MM.1S (cell line): ENCODE data around the gene WNT10A.

Source experiments
- DNase-seq: peaks from one replicate; pipeline ENCODE4 v3.0.0-alpha.2; 2015
- H2AFZ ChIP-seq: fragments of 300-600 bp; sonication (generic); 2 replicates; pipeline ENCODE4 v1.6.0; 2016; ENCODE audit warnings: antibody characterized with exemption, low read length
- H3F3A ChIP-seq: fragments of 300-600 bp; sonication (generic); 2 replicates; pipeline ENCODE4 v1.6.1; 2016; ENCODE audit warnings: mild to moderate bottlenecking, antibody characterized with exemption, low read length, moderate library complexity, mixed read lengths; ENCODE audit not compliant: insufficient read depth
- H3K27ac ChIP-seq: fragments of 300-600 bp; sonication (generic); 2 replicates; pipeline ENCODE4 v1.5.1; 2016; ENCODE audit warnings: mild to moderate bottlenecking, low read length
- H3K27me3 ChIP-seq: fragments of 300-600 bp; sonication (generic); replicated peaks from 2 replicates; pipeline ENCODE4 v1.6.0; 2016; ENCODE audit warnings: low read length; ENCODE audit not compliant: insufficient read depth
- H3K36me3 ChIP-seq: fragments of 300-600 bp; sonication (generic); replicated peaks from 2 replicates; pipeline ENCODE4 v1.6.1; 2016; ENCODE audit warnings: mild to moderate bottlenecking, low read length, mixed read lengths; ENCODE audit not compliant: insufficient read depth
- H3K4me1 ChIP-seq: fragments of 300-600 bp; sonication (generic); 2 replicates; pipeline ENCODE4 v1.6.1; 2016; ENCODE audit warnings: low read length, mixed read lengths
- H3K4me2 ChIP-seq: fragments of 300-600 bp; sonication (generic); 2 replicates; pipeline ENCODE4 v1.6.0; 2016; ENCODE audit warnings: low read depth, low read length
- H3K4me3 ChIP-seq: fragments of 300-600 bp; sonication (generic); 2 replicates; pipeline ENCODE4 v1.5.1; 2016; ENCODE audit warnings: low read length, mixed read lengths
- H3K79me2 ChIP-seq: fragments of 300-600 bp; sonication (generic); 2 replicates; pipeline ENCODE4 v1.6.1; 2016; ENCODE audit warnings: mixed run types, low read length, mixed read lengths
- H3K9ac ChIP-seq: fragments of 300-600 bp; sonication (generic); 2 replicates; pipeline ENCODE4 v1.6.1; 2016; ENCODE audit warnings: low read length, mixed read lengths
- H3K9me2 ChIP-seq: fragments of 300-600 bp; sonication (generic); replicated peaks from 2 replicates; pipeline ENCODE4 v1.6.1; 2016; ENCODE audit warnings: mild to moderate bottlenecking, low read length, mixed read lengths; ENCODE audit not compliant: insufficient read depth
- H3K9me3 ChIP-seq: fragments of 300-600 bp; sonication (generic); replicated peaks from 2 replicates; pipeline ENCODE4 v1.6.1; 2016; ENCODE audit warnings: mild to moderate bottlenecking, low read length, mixed read lengths; ENCODE audit not compliant: insufficient read depth
- H4K20me1 ChIP-seq: fragments of 300-600 bp; sonication (generic); 2 replicates; pipeline ENCODE4 v1.6.1; 2016; ENCODE audit warnings: mild to moderate bottlenecking, low read length, moderate library complexity, mixed read lengths; ENCODE audit not compliant: insufficient read depth
- CTCF ChIP-seq: fragments of 300-600 bp; sonication (generic); IDR thresholded peaks from 2 replicates; pipeline ENCODE4 v1.5.1; 2016; ENCODE audit warnings: antibody characterized with exemption, low read length, mixed read lengths
- EZH2 ChIP-seq: fragments of 300-600 bp; sonication (generic); optimal IDR thresholded peaks from 2 replicates; pipeline ENCODE3; 2017; ENCODE audit warnings: low read depth, mild to moderate bottlenecking, antibody characterized with exemption, low read length, mixed read lengths
- EZH2phosphoT487 ChIP-seq: fragments of 300-600 bp; sonication (generic); IDR thresholded peaks from 2 replicates; pipeline ENCODE4 v1.6.1; 2018; ENCODE audit warnings: antibody characterized with exemption, low read length

WNT10A gene

GRCh38 chr2:218891275-218892135 is 10.9 kb downstream of the WNT10A start:
- H3K4me3 ChIP-seq: no peak overlapping the region
- TF ChIP-seq EZH2 (no peak), CTCF (no peak), EZH2phosphoT487 (no peak)
- DNase-seq: no peak
- H3K9ac ChIP-seq: peak overlapping the region; percentile 78; the same call in 1 of the 2 replicates
- H3K4me1 ChIP-seq: peaks cover 73% of the 10 kb centered on the region
- no peaks in the 10 kb centered on the region for H3K9me3 ChIP-seq
- H3K36me3 ChIP-seq: no peaks in the 10 kb centered on the region
- peak overlapping the region; percentile 93; the same call in 1 of the 2 replicates for H3K4me2 ChIP-seq
- no peaks in the 10 kb centered on the region for H3K27me3 ChIP-seq
- no peaks in the 10 kb centered on the region for H4K20me1 ChIP-seq
- peak overlapping the region; percentile 82; the same call in 1 of the 2 replicates for H3K27ac ChIP-seq
- peaks cover 52% of the 10 kb centered on the region for H3K79me2 ChIP-seq
- H3F3A ChIP-seq: peaks cover 38% of the 10 kb centered on the region
- no peak overlapping the region for H2AFZ ChIP-seq
- H3K9me2 ChIP-seq: no peaks in the 10 kb centered on the region

DNA sequence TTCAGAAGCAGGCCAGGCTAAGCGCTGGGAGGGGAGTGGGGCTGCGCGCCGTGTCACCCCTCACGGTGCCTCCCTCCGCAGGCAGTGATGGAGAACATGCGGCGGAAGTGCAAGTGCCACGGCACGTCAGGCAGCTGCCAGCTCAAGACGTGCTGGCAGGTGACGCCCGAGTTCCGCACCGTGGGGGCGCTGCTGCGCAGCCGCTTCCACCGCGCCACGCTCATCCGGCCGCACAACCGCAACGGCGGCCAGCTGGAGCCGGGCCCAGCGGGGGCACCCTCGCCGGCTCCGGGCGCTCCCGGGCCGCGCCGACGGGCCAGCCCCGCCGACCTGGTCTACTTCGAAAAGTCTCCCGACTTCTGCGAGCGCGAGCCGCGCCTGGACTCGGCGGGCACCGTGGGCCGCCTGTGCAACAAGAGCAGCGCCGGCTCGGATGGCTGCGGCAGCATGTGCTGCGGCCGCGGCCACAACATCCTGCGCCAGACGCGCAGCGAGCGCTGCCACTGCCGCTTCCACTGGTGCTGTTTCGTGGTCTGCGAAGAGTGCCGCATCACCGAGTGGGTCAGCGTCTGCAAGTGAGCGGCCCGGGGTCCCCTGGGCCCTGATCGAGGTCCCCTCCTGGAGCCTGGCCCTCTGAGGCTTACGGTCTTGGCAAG is 12.2 kb downstream of the WNT10A start:
- H4K20me1 ChIP-seq: no peaks in the 10 kb centered on the region
- peaks cover 40% of the 10 kb centered on the region for H3K79me2 ChIP-seq
- H3K9ac ChIP-seq: peak overlapping the region; percentile 78
- H3K27me3 ChIP-seq: no peaks in the 10 kb centered on the region
- peak overlapping the region; percentile 59 for H3K4me3 ChIP-seq
- peak; percentile 93 for DNase-seq
- 0 out of 2 replicates have a peak overlapping the region, but pooled peaks have one; percentile 20 for H2AFZ ChIP-seq
- H3K36me3 ChIP-seq: no peaks in the 10 kb centered on the region
- H3K4me2 ChIP-seq: peak overlapping the region; percentile 93
- no peaks in the 10 kb centered on the region for H3K9me3 ChIP-seq
- no peak for TF ChIP-seq EZH2
- peak; percentile 47 for TF ChIP-seq CTCF
- TF ChIP-seq EZH2phosphoT487: no peak
- H3K4me1 ChIP-seq: peaks cover 66% of the 10 kb centered on the region
- no peaks in the 10 kb centered on the region for H3K9me2 ChIP-seq
- H3K27ac ChIP-seq: peak overlapping the region; percentile 82
- peaks cover 45% of the 10 kb centered on the region for H3F3A ChIP-seq

DNA sequence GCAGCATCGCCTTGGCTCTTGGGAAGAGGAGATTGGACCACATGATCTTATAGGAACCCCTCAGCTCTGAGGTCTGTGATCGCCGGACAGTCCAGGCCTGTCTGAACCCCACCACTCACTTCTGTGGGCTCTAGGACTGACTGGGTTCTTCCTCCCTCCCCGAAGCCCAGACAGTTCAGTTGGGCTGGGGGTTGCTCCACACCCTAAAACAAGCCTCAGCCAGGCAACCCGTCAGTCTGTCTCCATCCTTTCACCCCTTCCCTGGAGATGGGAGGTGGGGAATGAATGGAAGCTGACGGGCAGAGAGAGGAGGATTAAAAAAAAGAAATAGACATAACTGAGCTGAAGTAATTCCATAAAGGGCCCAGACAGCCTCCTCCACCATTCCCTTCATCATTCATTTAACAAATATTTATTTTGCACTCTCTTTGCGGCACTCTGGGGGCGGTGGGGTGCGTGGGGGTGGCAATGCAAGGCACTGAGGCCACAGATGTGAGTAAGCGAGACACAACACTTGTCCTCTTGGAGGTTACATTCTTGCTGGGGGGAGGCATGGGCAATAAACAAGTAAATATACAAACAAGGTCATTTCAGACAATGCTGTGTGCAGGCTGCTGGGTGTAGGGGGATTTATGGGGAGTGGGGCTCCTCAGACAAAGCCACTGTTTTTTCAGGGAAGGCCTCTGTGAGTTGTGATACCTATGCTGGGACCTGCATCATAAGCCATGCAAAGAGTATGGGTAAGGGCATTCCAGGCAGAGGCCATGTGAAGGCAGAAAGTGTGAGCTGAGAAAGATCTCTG is 12.9 kb downstream of the WNT10A start:
- Histone ChIP-seq H3K4me1 (peaks cover 65% of the 10 kb centered on the region), H3K9ac (peak overlapping the region; percentile 78), H3K4me3 (peak overlapping the region; percentile 59), H3K79me2 (peaks cover 33% of the 10 kb centered on the region), H3K27ac (peak overlapping the region; percentile 82), H3K4me2 (peak overlapping the region; percentile 93), H3F3A (peaks cover 46% of the 10 kb centered on the region), H4K20me1 (no peaks in the 10 kb centered on the region), H3K9me3 (no peaks in the 10 kb centered on the region), H3K36me3 (no peaks in the 10 kb centered on the region), H3K9me2 (no peaks in the 10 kb centered on the region), H2AFZ (no peak overlapping the region), H3K27me3 (no peaks in the 10 kb centered on the region)
- DNase-seq: no peak
- TF ChIP-seq EZH2 (no peak), CTCF (no peak), EZH2phosphoT487 (no peak)
